ENCODE measurements around the gene RPS6KA2. TPM values are rescaled to one million over a fixed set of nuclear protein-coding genes. Genes with fewer than 3 reads are reported as not detected.

Gene RPS6KA2
- total RNA-seq, 4 donors from 2014 or later: 55.4 to 119 (median 76.4) TPM

GRCh38 chr6:166667796-166668610 is 41.0 kb upstream of the RPS6KA2 start:
- no peaks in the 10 kb centered on the region for H3K27me3 ChIP-seq
- H3K4me3 ChIP-seq: no peak overlapping the region
- H3K36me3 ChIP-seq: no peaks in the 10 kb centered on the region
- no peak overlapping the region for H3K27ac ChIP-seq
- ATAC-seq: no peak
- H3K4me1 ChIP-seq: peaks cover 0 to 17% (median 0%) of the 10 kb centered on the region in 3 donors
- 74 to 89% methylated on average over 11 to 12 of the region's 18 CpGs for WGBS, 2 donors (ENCODE audit: low coverage in 1 of 2)
- TF ChIP-seq POLR2A (IDR thresholded peaks at IDR 0.05) (no peak), POLR2AphosphoS5 (IDR thresholded peaks at IDR 0.05) (no peak), EP300 (IDR thresholded peaks at IDR 0.05) (no peak), CTCF (IDR thresholded peaks at IDR 0.05) (no peak)
- no peaks in the 10 kb centered on the region for H3K9me3 ChIP-seq

- Histone ChIP-seq H3K27ac (no peak overlapping the region), H3K36me3 (no peaks in the 10 kb centered on the region), H3K9me3 (no peaks in the 10 kb centered on the region), H3K4me3 (no peak overlapping the region), H3K4me1 (no peaks in the 10 kb centered on the region), H3K27me3 (no peaks in the 10 kb centered on the region)
- 39 to 83% methylated on average over 1 to 5 of the region's 5 CpGs for WGBS, 2 donors (ENCODE audit: low coverage in 1 of 2)
- ATAC-seq: no peak
- no peak for TF ChIP-seq POLR2AphosphoS5 (IDR thresholded peaks at IDR 0.05)
- no peak for TF ChIP-seq CTCF (IDR thresholded peaks at IDR 0.05)
- TF ChIP-seq POLR2A (IDR thresholded peaks at IDR 0.05): no peak
- TF ChIP-seq EP300 (IDR thresholded peaks at IDR 0.05): no peak
These were observed 37.1 kb upstream of the RPS6KA2 start for GRCh38 chr6:166664135-166664534.

GRCh38 chr6:166663568-166663967 is 36.5 kb upstream of the RPS6KA2 start:
- no peak for ATAC-seq
- 72 to 76% methylated on average over 4 to 5 of the region's 6 CpGs for WGBS, 2 donors (ENCODE audit: low coverage in 1 of 2)
- Histone ChIP-seq H3K9me3 (no peaks in the 10 kb centered on the region), H3K4me3 (no peak overlapping the region), H3K27me3 (no peaks in the 10 kb centered on the region), H3K36me3 (no peaks in the 10 kb centered on the region), H3K4me1 (no peaks in the 10 kb centered on the region), H3K27ac (no peak overlapping the region)
- no peak for TF ChIP-seq EP300 (IDR thresholded peaks at IDR 0.05)

GRCh38 chr6:166662690-166663089 is 35.6 kb upstream of the RPS6KA2 start:
- Histone ChIP-seq H3K27me3 (no peaks in the 10 kb centered on the region), H3K4me3 (no peak overlapping the region), H3K4me1 (no peaks in the 10 kb centered on the region), H3K36me3 (no peaks in the 10 kb centered on the region), H3K27ac (no peak overlapping the region), H3K9me3 (no peaks in the 10 kb centered on the region)
- TF ChIP-seq EP300 (IDR thresholded peaks at IDR 0.05) (no peak), POLR2AphosphoS5 (IDR thresholded peaks at IDR 0.05) (no peak), CTCF (IDR thresholded peaks at IDR 0.05) (no peak), POLR2A (IDR thresholded peaks at IDR 0.05) (no peak)
- ATAC-seq: no peak
- 94 to 100% methylated on average over 1 to 2 of the region's 11 CpGs for WGBS, 2 donors (ENCODE audit: low coverage in 1 of 2)

GRCh38 chr6:166661327-166662085 is 34.5 kb upstream of the RPS6KA2 start:
- Histone ChIP-seq H3K36me3 (no peaks in the 10 kb centered on the region), H3K9me3 (no peaks in the 10 kb centered on the region), H3K4me3 (no peak overlapping the region), H3K27me3 (no peaks in the 10 kb centered on the region), H3K27ac (no peak overlapping the region), H3K4me1 (no peaks in the 10 kb centered on the region)
- no peak for ATAC-seq
- 73 to 82% methylated on average over 10 to 12 of the region's 12 CpGs for WGBS, 2 donors (ENCODE audit: low coverage in 1 of 2)
- TF ChIP-seq CTCF (IDR thresholded peaks at IDR 0.05): no peak
- TF ChIP-seq POLR2AphosphoS5 (IDR thresholded peaks at IDR 0.05): no peak
- no peak for TF ChIP-seq EP300 (IDR thresholded peaks at IDR 0.05)
- TF ChIP-seq POLR2A (IDR thresholded peaks at IDR 0.05): no peak

Measured in gastroesophageal sphincter (tissue), 4 donors.